ENCODE measurements around the gene KLC3. TPM values are rescaled to one million over a fixed set of nuclear protein-coding genes. Genes with fewer than 3 reads are reported as not detected.

Gene KLC3
- total RNA-seq, 2 donors from 2014 or later = 3.4 to 7.0 TPM

GRCh38 chr19:45339629-45340028, 921 bp upstream of the KLC3 start:
- TF ChIP-seq POLR2AphosphoS5 (IDR thresholded peaks at IDR 0.05) = no peak
- TF ChIP-seq, protein P1, sequence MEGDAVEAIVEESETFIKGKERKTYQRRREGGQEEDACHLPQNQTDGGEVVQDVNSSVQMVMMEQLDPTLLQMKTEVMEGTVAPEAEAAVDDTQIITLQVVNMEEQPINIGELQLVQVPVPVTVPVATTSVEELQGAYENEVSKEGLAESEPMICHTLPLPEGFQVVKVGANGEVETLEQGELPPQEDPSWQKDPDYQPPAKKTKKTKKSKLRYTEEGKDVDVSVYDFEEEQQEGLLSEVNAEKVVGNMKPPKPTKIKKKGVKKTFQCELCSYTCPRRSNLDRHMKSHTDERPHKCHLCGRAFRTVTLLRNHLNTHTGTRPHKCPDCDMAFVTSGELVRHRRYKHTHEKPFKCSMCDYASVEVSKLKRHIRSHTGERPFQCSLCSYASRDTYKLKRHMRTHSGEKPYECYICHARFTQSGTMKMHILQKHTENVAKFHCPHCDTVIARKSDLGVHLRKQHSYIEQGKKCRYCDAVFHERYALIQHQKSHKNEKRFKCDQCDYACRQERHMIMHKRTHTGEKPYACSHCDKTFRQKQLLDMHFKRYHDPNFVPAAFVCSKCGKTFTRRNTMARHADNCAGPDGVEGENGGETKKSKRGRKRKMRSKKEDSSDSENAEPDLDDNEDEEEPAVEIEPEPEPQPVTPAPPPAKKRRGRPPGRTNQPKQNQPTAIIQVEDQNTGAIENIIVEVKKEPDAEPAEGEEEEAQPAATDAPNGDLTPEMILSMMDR (IDR thresholded peaks at IDR 0.05) = no peak
- TF ChIP-seq POLR2A (IDR thresholded peaks at IDR 0.05) = no peak
- Histone ChIP-seq H3K27me3 (replicated peaks; ENCODE audit: insufficient read depth) (no peaks in the 10 kb centered on the region), H3K4me1 (replicated peaks) (no peaks in the 10 kb centered on the region), H3K9me3 (no peaks in the 10 kb centered on the region), H3K36me3 (no peaks in the 10 kb centered on the region), H3K4me3 (no peak overlapping the region), H3K27ac (no peak overlapping the region)
- 86% methylated on average over 6 of the region's 6 CpGs for WGBS
- no peak for DNase-seq (ENCODE audit: low spot score)
- intact Hi-C loops (cut with DNase I) = no loop called here

- Histone ChIP-seq H3K36me3 (no peaks in the 10 kb centered on the region), H3K4me3 (peak overlapping the region; percentile 31 to 47), H3K27me3 (replicated peaks; ENCODE audit: insufficient read depth) (no peaks in the 10 kb centered on the region), H3K9me3 (no peaks in the 10 kb centered on the region), H3K4me1 (replicated peaks) (no peaks in the 10 kb centered on the region), H3K27ac (peak overlapping the region in 1 of 2 donors; percentile 61)
- WGBS = 4% methylated on average over 24 of the region's 25 CpGs
- intact Hi-C loops (cut with DNase I) = no loop called here
- TF ChIP-seq, protein P1 (IDR thresholded peaks at IDR 0.05) = no peak
- no peak for TF ChIP-seq POLR2AphosphoS5 (IDR thresholded peaks at IDR 0.05)
- no peak for TF ChIP-seq POLR2A (IDR thresholded peaks at IDR 0.05)
- DNase-seq (ENCODE audit: low spot score) = peak; percentile 16
Observed at GRCh38 chr19:45340899-45341453, 426 bp downstream of the KLC3 start.

GRCh38 chr19:45342911-45343310, 2.4 kb downstream of the KLC3 start:
- H3K9me3 ChIP-seq = no peaks in the 10 kb centered on the region
- no peak overlapping the region for H3K4me3 ChIP-seq
- no peaks in the 10 kb centered on the region for H3K36me3 ChIP-seq
- H3K27ac ChIP-seq = no peak overlapping the region
- DNase-seq (ENCODE audit: low spot score) = no peak
- no peaks in the 10 kb centered on the region for H3K27me3 ChIP-seq (replicated peaks; ENCODE audit: insufficient read depth)
- 84% methylated on average over 13 of the region's 13 CpGs for WGBS
- TF ChIP-seq POLR2AphosphoS5 (IDR thresholded peaks at IDR 0.05) = no peak
- TF ChIP-seq POLR2A (IDR thresholded peaks at IDR 0.05) = no peak
- TF ChIP-seq, protein P1 (IDR thresholded peaks at IDR 0.05) = no peak
- intact Hi-C loops (cut with DNase I) = no loop called here
- no peaks in the 10 kb centered on the region for H3K4me1 ChIP-seq (replicated peaks)

- Histone ChIP-seq H3K9me3 (no peaks in the 10 kb centered on the region), H3K4me3 (no peak overlapping the region), H3K4me1 (replicated peaks) (no peaks in the 10 kb centered on the region), H3K27me3 (replicated peaks; ENCODE audit: insufficient read depth) (no peaks in the 10 kb centered on the region), H3K27ac (no peak overlapping the region), H3K36me3 (no peaks in the 10 kb centered on the region)
- 32% methylated on average over 15 of the region's 15 CpGs for WGBS
- intact Hi-C loops (cut with DNase I) = no loop called here
- no peak for DNase-seq (ENCODE audit: low spot score)
- TF ChIP-seq, protein P1 (IDR thresholded peaks at IDR 0.05) = no peak
- TF ChIP-seq POLR2AphosphoS5 (IDR thresholded peaks at IDR 0.05) (no peak), POLR2A (IDR thresholded peaks at IDR 0.05) (no peak)
Observed at GRCh38 chr19:45344621-45345505, 4.3 kb downstream of the KLC3 start.
